ENCODE results near the gene SPACA4.

GRCh38 chr19:48625891-48626327 lies 19.4 kb downstream of the SPACA4 start:
- no peak for TF ChIP-seq CTCF (IDR thresholded peaks at IDR 0.05 in 8 of 11, conservative IDR thresholded peaks at IDR 0.05 in 3 of 11)
- TF ChIP-seq POLR2AphosphoS5 (IDR thresholded peaks at IDR 0.05), result peak in 1 of 3 donors; percentile 29
- TF ChIP-seq POLR2A (IDR thresholded peaks at IDR 0.05), result no peak

All from spleen (tissue), 7 donors.